HL-60 (cell line): ENCODE data around the gene KCNAB1.

Source experiments
- CTCF ChIP-seq: IDR thresholded peaks from one replicate; pipeline ENCODE4 v1.5.1; 2011; ENCODE audit warnings: low read length, control low read depth, inconsistent platforms; ENCODE audit not compliant: insufficient read depth
- POLR2AphosphoS5 ChIP-seq: IDR thresholded peaks from 2 replicates; pipeline ENCODE4 v1.6.1; 2012; ENCODE audit warnings: low read depth
- REST ChIP-seq: IDR thresholded peaks from 2 replicates; pipeline ENCODE4 v1.6.1; 2012; ENCODE audit warnings: low read depth; ENCODE audit not compliant: insufficient replicate concordance
- SPI1 ChIP-seq: IDR thresholded peaks from 2 replicates; pipeline ENCODE4 v1.6.1; 2012; ENCODE audit warnings: low read depth, mild to moderate bottlenecking, borderline replicate concordance

GRCh38 chr3:156176629-156177210 is 56.3 kb downstream of the KCNAB1 start:
- no peak for TF ChIP-seq CTCF
- TF ChIP-seq POLR2AphosphoS5 = no peak
- TF ChIP-seq REST = no peak
- TF ChIP-seq SPI1 = no peak
